ENCODE data around the gene RGS7. TPM values are rescaled to one million over a fixed set of nuclear protein-coding genes. Genes with fewer than 3 reads are reported as not detected.
"Not testable (repeated sequence)": the region's sequence is repeated elsewhere in the genome, so short reads cannot be mapped to it uniquely, and the experiment has no call there.

Gene RGS7
- total and polyA plus RNA-seq, 10 donors, result 0.09 to 1.8 (median 0.72) TPM; not detected in 1

- Histone ChIP-seq H3K4me3 (no peak overlapping the region), H3K9me3 (peaks cover 0 to 7% (median 0%) of the 10 kb centered on the region in 8 donors), H3K4me1 (no peaks in the 10 kb centered on the region), H3K36me3 (no peaks in the 10 kb centered on the region), H3K27ac (no peak overlapping the region), H3K27me3 (replicated peaks in 1 of 7) (no peaks in the 10 kb centered on the region)
- no peak for DNase-seq
- TF ChIP-seq POLR2A (IDR thresholded peaks at IDR 0.05) (no peak), CTCF (IDR thresholded peaks at IDR 0.05 in 8 of 11, conservative IDR thresholded peaks at IDR 0.05 in 3 of 11) (no peak), POLR2AphosphoS5 (IDR thresholded peaks at IDR 0.05) (no peak)
- intact Hi-C loops (cut with DNase I; ENCODE audit: low total_unique reads), result no loop called here
These were observed 184.5 kb downstream of the RGS7 start for GRCh38 chr1:241172486-241172885.

DNA sequence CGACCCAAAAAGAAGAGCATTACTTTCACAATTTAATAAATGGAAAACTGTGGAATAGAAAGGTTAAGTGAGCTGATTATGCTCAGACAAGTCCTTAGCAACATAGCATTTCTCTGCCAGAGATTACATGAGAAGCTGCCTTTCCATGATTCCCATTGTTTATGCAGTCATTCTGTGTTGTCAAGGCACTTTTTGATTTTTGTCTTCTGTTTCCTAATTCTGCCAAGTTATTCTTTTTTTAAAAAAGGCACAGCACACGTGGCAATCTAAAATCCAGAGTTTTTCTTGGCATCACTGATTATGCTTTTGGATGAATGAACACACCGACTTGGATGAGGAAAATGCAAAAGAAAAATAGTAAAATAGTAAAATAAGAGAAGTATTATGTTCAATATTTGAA, 185.0 kb downstream of the RGS7 start:
- WGBS, 5 donors, result 48 to 65% (median 57%) methylated on average over 3 of the region's 3 CpGs
- no peak for DNase-seq
- Histone ChIP-seq H3K27me3 (replicated peaks in 1 of 7) (no peaks in the 10 kb centered on the region), H3K4me3 (no peak overlapping the region), H3K27ac (no peak overlapping the region), H3K4me1 (no peaks in the 10 kb centered on the region), H3K9me3 (peaks cover 0 to 6% (median 0%) of the 10 kb centered on the region in 8 donors), H3K36me3 (no peaks in the 10 kb centered on the region)
- intact Hi-C loops (cut with DNase I; ENCODE audit: low total_unique reads), result no loop called here
- TF ChIP-seq POLR2AphosphoS5 (IDR thresholded peaks at IDR 0.05), result no peak
- no peak for TF ChIP-seq CTCF (IDR thresholded peaks at IDR 0.05 in 8 of 11, conservative IDR thresholded peaks at IDR 0.05 in 3 of 11)
- TF ChIP-seq POLR2A (IDR thresholded peaks at IDR 0.05), result no peak

- H3K4me3 ChIP-seq, result no peak overlapping the region
- intact Hi-C loops (cut with DNase I; ENCODE audit: low total_unique reads), result no loop called here
- H3K4me1 ChIP-seq, result no peaks in the 10 kb centered on the region
- no peaks in the 10 kb centered on the region for H3K27me3 ChIP-seq (replicated peaks in 1 of 7)
- WGBS, 5 donors, result 83 to 89% (median 87%) methylated on average over 14 of the region's 14 CpGs
- no peak overlapping the region for H3K27ac ChIP-seq
- H3K36me3 ChIP-seq, result no peaks in the 10 kb centered on the region
- DNase-seq, result no peak
- TF ChIP-seq POLR2A (IDR thresholded peaks at IDR 0.05) (no peak), POLR2AphosphoS5 (IDR thresholded peaks at IDR 0.05) (no peak), CTCF (IDR thresholded peaks at IDR 0.05 in 8 of 11, conservative IDR thresholded peaks at IDR 0.05 in 3 of 11) (no peak)
- H3K9me3 ChIP-seq, result peaks cover 0 to 7% (median 0%) of the 10 kb centered on the region in 8 donors
These were observed 189.8 kb downstream of the RGS7 start for GRCh38 chr1:241167121-241167630.

- no peaks in the 10 kb centered on the region for H3K4me1 ChIP-seq
- 67 to 95% (median 78%) methylated on average over 1 of the region's 1 CpG for whole genome bisulfite sequencing, 5 donors
- no peak overlapping the region for H3K27ac ChIP-seq
- TF ChIP-seq POLR2AphosphoS5 (IDR thresholded peaks at IDR 0.05) (no peak), POLR2A (IDR thresholded peaks at IDR 0.05) (no peak), CTCF (IDR thresholded peaks at IDR 0.05 in 8 of 11, conservative IDR thresholded peaks at IDR 0.05 in 3 of 11) (no peak)
- peaks cover 0 to 7% (median 0%) of the 10 kb centered on the region in 8 donors for H3K9me3 ChIP-seq
- DNase-seq, result no peak
- intact Hi-C loops (cut with DNase I; ENCODE audit: low total_unique reads), result no loop called here
- H3K4me3 ChIP-seq, result no peak overlapping the region
- H3K36me3 ChIP-seq, result no peaks in the 10 kb centered on the region
- no peaks in the 10 kb centered on the region for H3K27me3 ChIP-seq (replicated peaks in 1 of 7)
These were observed 190.4 kb downstream of the RGS7 start for GRCh38 chr1:241166625-241167024.

DNA sequence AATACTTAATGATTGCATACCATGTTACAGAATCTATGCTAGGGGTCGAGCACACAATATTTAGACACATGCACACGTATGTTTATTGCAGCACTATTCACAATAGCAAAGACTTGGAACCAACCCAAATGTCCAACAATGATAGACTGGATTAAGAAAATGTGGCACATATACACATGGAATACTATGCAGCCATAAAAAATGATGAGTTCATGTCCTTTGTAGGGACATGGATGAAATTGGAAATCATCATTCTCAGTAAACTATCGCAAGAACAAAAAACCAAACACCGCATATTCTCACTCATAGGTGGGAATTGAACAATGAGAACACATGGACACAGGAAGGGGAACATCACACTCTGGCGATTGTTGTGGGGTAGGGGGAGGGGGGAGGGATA, 191.7 kb downstream of the RGS7 start:
- H3K27ac ChIP-seq; H3K4me1 ChIP-seq; H3K36me3 ChIP-seq; H3K4me3 ChIP-seq; H3K27me3 ChIP-seq (replicated peaks in 1 of 7); DNase-seq; intact Hi-C loops (cut with DNase I; ENCODE audit: low total_unique reads); H3K9me3 ChIP-seq: not testable (repeated sequence)
- WGBS, 5 donors, result 81 to 92% (median 87%) methylated on average over 3 to 5 of the region's 5 CpGs
